Kidney glomerular epithelial cell (primary cell): ENCODE results near the gene BPI.
"Not testable (repeated sequence)": the region's sequence is repeated elsewhere in the genome, so short reads cannot be mapped to it uniquely, and the experiment has no call there.

Experiments
- DNase-seq: peaks from one replicate; lab custom pipeline; 2025; lab: John Stamatoyannopoulos, UW

Gene BPI

DNA sequence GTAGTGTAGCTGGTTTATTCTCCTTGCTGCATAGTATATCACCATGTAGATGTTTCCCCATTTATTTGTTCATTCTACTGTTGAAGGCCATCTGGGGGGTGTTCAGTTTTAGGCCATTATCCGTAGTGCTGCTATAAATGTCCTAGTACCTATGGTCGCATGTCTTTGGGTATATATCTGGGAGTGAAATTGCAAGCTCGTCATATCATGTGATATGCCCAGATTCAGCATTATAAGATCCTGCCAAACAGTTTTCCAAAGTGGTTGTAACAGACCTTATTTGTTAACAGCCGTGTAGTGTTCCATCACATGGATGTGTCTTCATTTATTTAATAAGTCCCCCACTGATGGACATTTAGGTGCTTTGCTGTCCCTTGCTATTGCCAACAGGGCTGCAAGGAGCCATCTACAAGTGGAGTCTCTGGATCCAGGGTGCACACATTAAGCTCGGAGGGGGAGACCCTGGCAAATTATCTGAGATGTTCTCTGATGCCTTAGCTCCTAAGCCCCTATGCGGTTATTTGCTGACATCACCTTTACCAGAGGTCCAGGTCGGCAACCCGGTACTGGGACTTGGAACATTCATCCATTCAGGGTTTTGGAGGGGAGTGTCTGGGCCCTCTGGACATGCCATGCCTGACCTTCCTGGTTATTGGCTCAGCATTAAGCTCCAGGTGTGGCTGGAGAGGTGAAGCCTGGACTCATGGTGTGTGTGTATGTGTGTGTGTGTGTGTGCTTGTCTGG lies 59.2 kb downstream of the BPI start:
- no peak for DNase-seq

GRCh38 chr20:38369389-38369788 lies 65.4 kb downstream of the BPI start:
- DNase-seq, result no peak

GRCh38 chr20:38372806-38373205 lies 68.8 kb downstream of the BPI start:
- DNase-seq, result no peak

- no peak for DNase-seq
Measured at GRCh38 chr20:38373231-38373867, 69.4 kb downstream of the BPI start.

DNA sequence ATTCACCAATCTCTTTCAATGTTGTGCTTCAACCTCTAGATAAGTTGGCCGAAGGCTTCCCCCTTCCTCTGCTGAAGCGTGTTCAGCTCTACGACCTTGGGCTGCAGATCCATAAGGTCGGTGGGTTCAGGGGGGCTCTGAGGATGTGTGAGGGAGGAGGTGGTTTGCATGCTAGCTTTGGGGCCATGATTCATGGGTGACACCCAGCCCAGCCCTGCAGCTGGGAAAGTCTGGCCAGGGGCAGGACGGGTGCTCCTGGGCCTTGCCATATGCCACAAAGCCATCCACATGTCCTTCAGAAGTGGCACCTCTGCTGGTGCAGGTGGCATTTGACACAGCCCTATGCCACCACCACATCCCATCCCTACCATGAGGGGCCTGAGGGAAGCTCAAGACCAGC lies 69.9 kb downstream of the BPI start:
- DNase-seq, result no peak

DNA sequence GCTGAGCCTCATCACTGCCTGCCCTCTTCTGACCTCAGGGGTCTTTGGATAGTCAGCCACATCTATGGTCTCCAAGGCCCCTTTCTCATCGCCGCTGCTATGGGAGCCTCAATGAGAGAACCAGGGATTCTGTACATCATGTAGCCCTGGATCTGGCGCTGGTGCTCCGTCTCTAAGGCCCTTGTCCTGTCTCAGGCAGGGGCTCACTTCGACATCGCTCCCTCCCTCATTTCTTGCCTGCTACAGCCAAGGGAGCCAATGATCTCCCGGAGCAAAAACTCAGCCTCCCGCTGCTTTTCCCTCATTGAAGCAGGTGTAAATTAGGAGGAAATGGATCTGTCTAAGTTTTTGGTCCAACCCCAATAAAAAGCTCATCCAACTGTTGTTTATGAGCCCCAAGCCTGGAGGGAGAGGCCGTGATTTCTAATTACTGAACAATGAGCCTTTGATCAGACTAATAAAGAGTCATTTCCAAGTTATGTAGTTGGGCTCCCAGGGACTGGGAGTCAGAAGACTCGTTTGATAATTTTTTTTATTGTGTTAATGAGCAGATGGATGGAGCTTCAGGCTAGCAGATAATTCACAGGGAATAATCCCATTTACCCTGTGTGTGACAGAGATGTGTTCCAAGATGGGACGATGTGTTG lies 73.2 kb downstream of the BPI start:
- DNase-seq, result no peak

- DNase-seq, result not testable (repeated sequence)
Measured at GRCh38 chr20:38377838-38378237, 73.9 kb downstream of the BPI start.

DNA sequence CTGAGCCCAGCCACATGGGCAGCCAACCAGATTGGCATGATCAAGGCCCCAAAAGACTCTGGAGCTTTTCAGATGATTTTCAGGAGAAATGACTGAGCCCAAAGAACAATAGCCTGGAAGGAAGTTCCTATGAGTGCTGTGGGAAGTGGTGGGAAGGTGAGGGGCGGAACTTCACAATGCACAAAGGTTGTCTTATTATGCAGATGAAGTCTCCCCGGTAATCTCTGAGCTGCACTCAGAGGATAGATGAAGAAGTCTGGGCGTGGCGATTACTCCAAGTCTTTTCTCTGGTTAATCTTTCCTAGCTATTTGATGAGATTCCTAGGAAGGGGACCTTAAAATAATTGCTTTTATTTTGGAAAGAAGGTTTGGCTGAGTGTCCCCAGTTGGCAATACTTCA lies 79.2 kb downstream of the BPI start:
- DNase-seq, result no peak

DNA sequence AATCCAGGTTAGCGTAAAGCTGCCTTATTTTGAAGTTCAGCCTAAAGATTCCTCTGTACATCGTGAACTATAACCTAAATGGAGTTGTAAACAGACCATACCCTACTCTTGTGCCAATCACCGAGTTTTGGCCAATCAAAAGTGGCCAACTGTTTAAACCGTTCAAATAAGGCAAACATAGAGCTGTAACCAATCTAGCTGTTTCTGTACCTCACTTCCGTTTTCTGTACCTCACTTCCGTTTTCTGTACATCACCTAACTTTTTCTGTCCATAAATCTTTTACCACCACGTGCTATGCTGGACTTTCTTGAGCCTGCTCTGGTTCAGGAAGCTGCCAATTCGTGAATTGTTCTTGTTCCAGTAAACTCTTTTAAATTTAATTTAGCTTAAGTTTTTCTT lies 82.0 kb downstream of the BPI start:
- no peak for DNase-seq

GRCh38 chr20:38386851-38387250 lies 82.9 kb downstream of the BPI start:
- no peak for DNase-seq
